ENCODE data around the gene NTRK3.

- TF ChIP-seq CTCF (IDR thresholded peaks at IDR 0.05), result no peak
- TF ChIP-seq POLR2A (IDR thresholded peaks at IDR 0.05), result no peak
These were observed 233.8 kb downstream of the NTRK3 start for GRCh38 chr15:88022716-88023115.

Data from prostate gland (tissue), 2 donors.